NT2/D1 (cell line): Measurements from ENCODE around the gene CNIH2.

Experiments
- SUZ12 ChIP-seq: IDR thresholded peaks from 2 replicates; pipeline ENCODE4 v1.6.1; 2011; ENCODE audit not compliant: insufficient read length, insufficient read depth; ENCODE audit errors: extremely low read depth
- ZNF274 ChIP-seq: IDR thresholded peaks from 2 replicates; pipeline ENCODE4 v1.6.1; 2011; ENCODE audit warnings: mild to moderate bottlenecking, low read depth, low read length

DNA sequence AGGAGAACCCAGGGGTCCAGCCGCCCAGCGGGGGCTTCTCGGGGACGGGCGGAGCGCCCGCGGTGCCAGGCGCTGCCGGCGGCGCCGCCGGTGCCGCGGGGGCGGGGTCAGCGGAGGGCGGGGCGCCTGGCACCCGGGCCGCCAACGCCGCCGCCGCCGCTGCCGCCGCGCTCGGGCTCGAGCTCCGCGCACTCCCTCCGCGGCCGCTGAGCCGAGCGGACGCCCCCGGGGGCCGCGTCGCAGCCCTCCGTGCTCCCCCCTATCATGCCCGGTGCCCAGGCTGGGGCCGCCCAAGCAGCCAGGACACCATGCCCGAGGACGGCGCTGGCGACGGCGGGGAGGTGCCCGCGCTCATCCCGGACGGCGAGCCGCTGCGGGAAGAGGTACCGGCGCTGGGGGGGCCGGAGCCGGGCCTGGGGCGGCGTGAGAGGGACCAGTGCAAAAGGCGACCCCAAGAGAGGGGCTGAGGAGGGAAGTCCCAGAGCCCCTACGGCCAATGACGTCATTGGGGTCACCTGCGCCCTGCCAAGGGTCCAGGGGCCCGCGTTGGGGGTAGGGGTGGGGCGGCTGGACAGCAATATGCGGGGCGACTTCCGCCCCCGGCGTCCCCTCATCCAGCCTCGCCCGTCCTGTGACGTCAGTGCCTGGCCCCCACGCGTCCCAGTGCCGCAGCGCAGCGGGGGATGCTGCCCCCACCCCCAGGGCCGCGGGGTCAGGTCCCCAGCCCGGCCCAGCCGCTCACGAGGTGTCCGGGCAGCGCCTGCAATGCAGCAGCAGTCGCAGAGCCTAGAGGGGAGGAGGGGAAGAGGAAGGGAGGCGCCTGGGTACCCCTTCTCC lies 13.9 kb downstream of the CNIH2 start, which contains the start of gene TMEM151A:
- TF ChIP-seq SUZ12 (no peak), ZNF274 (no peak)
